Sigmoid colon (tissue), 7 donors: ENCODE data around the gene ADAMTS2. TPM values are rescaled to one million over a fixed set of nuclear protein-coding genes. Genes with fewer than 3 reads are reported as not detected.

ENCODE experiments used
- DNase-seq: peaks from one replicate; pipeline ENCODE4 v3.0.0-alpha.2; 2019
- H3K27ac ChIP-seq, 4 donors: fragments of 200-600 bp; sonication (generic); one replicate each; pipeline ENCODE4 v1.5.1; 2016 to 2019; ENCODE audit warnings: mild to moderate bottlenecking in 1 of 4
- H3K27me3 ChIP-seq, 3 donors: fragments of 200-600 bp; sonication (generic); one replicate each; pipeline ENCODE4 v1.5.1; 2019; ENCODE audit warnings: mild to moderate bottlenecking in 1 of 3
- H3K36me3 ChIP-seq, 4 donors: fragments of 200-600 bp; sonication (generic); one replicate each; pipeline ENCODE4 v1.5.1; 2016 to 2019
- H3K4me1 ChIP-seq, 4 donors: fragments of 200-600 bp; sonication (generic); one replicate each; pipeline ENCODE4 v1.5.1; 2017 to 2019
- H3K4me3 ChIP-seq, 4 donors: fragments of 200-600 bp; sonication (generic); one replicate each; pipeline ENCODE4 v1.5.1; 2017 to 2019; ENCODE audit warnings: mild to moderate bottlenecking in 2 of 4, moderate library complexity in 1 of 4
- H3K9me3 ChIP-seq, 4 donors: fragments of 200-600 bp in 3 of 4; sonication (generic) in 3 of 4; one replicate each; pipeline versions ENCODE4 v1.5.1 to v1.6.1; 2013 to 2019
- EP300 ChIP-seq, 4 donors: sonication (generic); formaldehyde crosslinking; IDR thresholded peaks; one replicate each; pipeline ENCODE4 v1.6.1; 2017; ENCODE audit warnings: antibody characterized with exemption in 4 of 4
- POLR2A ChIP-seq, 2 donors: fragments of 450-650 bp; IDR thresholded peaks; one replicate each; pipeline ENCODE4 v1.6.1; 2016; ENCODE audit warnings: antibody characterized with exemption in 2 of 2, mild to moderate bottlenecking in 2 of 2, moderate library complexity in 2 of 2
- POLR2AphosphoS5 ChIP-seq, 4 donors: sonication (generic); formaldehyde crosslinking; IDR thresholded peaks; one replicate each; pipeline ENCODE4 v1.6.1; 2017; ENCODE audit warnings: antibody characterized with exemption in 4 of 4
- WGBS, 2 donors: extraction: QIAGEN DNeasy Blood & Tissue Kit; methylation state at CpG; one replicate each; pipeline ENCODE4 v1.1.7; 2013; 5-methylcytosine and 5-hydroxymethylcytosine counted together
- intact Hi-C: fragments of 100-400 bp; cut with DNase I; formaldehyde crosslinking; loops from one replicate; pipeline ENCODE4 v1.15.1; 2023
- polyA plus RNA-seq, 3 donors: library from polyadenylated mRNA; stranded (reverse); fragments of 200-250 nt; gene quantifications; one replicate each; pipeline ENCODE4 v1.2.3, GENCODE V29; 2013
- total RNA-seq, 4 donors: library from RNA; depleted of rRNA; stranded (reverse); fragments of >200 nt; gene quantifications; one replicate each; pipeline ENCODE4 v1.1.0, GENCODE V29; 2016
- TF ChIP-seq, protein P1 (sequence below), 4 experiments: fragments of 450-650 bp in 3 of 4; fragments of 200-600 bp in 1 of 4; IDR thresholded peaks; one replicate each; pipeline ENCODE4 v1.5.1; 2016 to 2019; ENCODE audit warnings: antibody characterized with exemption in 4 of 4, mild to moderate bottlenecking in 3 of 4, moderate library complexity in 2 of 4
- donor health status: healthy with polysubstance abuse.
- donor health status: Bipolar disorder and iron deficiency.
- donor health status: healthy.

Gene ADAMTS2
- total and polyA plus RNA-seq, 7 donors: 0.69 to 33.2 (median 9.2) TPM

DNA sequence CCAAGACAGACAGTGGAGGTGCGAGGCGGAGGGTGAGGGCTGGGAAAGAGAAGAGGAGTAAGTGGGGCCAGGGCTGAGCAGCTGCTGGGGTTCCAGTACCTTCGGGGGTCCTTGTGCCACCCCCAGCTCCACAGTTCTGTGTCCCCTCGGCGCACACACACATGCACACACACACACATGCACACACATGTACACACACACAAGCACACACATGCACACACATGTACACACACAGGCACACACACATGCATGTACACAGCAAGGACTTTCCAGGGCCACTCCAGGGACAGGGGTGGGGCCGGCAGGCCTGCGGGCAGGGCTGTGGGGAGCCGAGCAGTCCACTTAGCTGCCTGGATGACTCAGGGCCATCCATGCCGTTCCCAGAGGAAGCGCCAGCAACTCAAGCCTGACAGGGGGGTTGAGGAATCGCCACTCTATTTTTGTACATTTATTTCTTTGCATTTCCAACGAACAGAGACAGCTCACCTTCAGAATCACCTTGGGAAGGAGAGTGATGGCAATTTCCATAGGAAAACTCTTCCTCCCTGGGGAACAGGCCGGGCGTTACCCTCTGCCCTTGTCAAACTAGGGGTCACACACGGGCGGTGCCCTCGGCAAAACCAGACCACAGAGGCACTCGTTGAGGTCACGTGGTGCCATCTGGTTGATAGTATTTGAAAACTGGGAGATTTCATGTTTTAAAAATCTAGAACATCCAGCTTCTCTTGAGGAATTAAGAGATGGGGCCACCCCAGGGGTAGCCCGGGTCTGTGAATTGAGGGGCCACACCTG, 135.7 kb downstream of the ADAMTS2 start:
- Histone ChIP-seq H3K4me3 (no peak overlapping the region), H3K9me3 (no peaks in the 10 kb centered on the region), H3K27me3 (no peaks in the 10 kb centered on the region), H3K27ac (no peak overlapping the region), H3K36me3 (no peaks in the 10 kb centered on the region), H3K4me1 (no peaks in the 10 kb centered on the region)
- 63 to 74% methylated on average over 20 of the region's 20 CpGs for WGBS, 2 donors
- TF ChIP-seq, protein P1, sequence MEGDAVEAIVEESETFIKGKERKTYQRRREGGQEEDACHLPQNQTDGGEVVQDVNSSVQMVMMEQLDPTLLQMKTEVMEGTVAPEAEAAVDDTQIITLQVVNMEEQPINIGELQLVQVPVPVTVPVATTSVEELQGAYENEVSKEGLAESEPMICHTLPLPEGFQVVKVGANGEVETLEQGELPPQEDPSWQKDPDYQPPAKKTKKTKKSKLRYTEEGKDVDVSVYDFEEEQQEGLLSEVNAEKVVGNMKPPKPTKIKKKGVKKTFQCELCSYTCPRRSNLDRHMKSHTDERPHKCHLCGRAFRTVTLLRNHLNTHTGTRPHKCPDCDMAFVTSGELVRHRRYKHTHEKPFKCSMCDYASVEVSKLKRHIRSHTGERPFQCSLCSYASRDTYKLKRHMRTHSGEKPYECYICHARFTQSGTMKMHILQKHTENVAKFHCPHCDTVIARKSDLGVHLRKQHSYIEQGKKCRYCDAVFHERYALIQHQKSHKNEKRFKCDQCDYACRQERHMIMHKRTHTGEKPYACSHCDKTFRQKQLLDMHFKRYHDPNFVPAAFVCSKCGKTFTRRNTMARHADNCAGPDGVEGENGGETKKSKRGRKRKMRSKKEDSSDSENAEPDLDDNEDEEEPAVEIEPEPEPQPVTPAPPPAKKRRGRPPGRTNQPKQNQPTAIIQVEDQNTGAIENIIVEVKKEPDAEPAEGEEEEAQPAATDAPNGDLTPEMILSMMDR (IDR thresholded peaks at IDR 0.05): no peak
- TF ChIP-seq POLR2A (IDR thresholded peaks at IDR 0.05) (no peak), POLR2AphosphoS5 (IDR thresholded peaks at IDR 0.05) (no peak), EP300 (IDR thresholded peaks at IDR 0.05) (no peak)
- DNase-seq: no peak
- intact Hi-C loops: no loop called here

DNA sequence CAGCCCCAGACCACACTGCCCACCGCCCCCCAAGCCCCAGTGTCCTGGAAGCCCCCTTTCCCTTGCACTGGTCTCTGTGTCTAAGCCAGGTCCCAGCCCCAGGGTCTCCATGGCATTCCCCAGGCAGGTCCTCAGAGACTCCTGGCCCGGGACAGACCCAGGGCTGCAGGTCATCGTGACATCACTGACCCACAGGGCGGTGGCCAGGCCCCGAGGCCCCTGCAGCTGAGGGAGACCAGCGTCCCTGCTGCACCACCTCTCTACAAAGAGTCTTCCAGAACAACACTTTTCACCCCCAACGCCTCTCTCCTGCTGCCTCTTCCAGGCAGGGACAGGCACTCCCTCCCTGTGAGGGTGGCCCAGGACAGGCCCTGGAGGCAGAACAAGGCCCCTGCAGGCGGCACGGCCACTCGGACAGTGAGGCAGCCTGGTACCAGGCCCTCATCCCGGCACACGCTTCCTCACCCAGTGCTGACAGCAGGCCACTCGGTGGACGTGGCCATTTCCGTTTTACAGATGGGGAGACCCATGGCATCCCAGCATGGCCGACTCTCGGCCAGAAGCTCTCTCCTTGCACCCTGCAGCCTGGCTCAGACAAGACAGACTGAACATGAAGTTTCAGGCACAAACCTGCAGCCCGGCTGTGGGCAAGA, 136.4 kb downstream of the ADAMTS2 start:
- Histone ChIP-seq H3K36me3 (no peaks in the 10 kb centered on the region), H3K27ac (no peak overlapping the region), H3K27me3 (no peaks in the 10 kb centered on the region), H3K9me3 (no peaks in the 10 kb centered on the region), H3K4me1 (no peaks in the 10 kb centered on the region), H3K4me3 (no peak overlapping the region)
- no peak for TF ChIP-seq POLR2A (IDR thresholded peaks at IDR 0.05)
- TF ChIP-seq POLR2AphosphoS5 (IDR thresholded peaks at IDR 0.05): no peak
- TF ChIP-seq, protein P1 (IDR thresholded peaks at IDR 0.05): no peak
- no peak for TF ChIP-seq EP300 (IDR thresholded peaks at IDR 0.05)
- intact Hi-C loops: no loop called here
- DNase-seq: no peak
- 80 to 91% methylated on average over 18 of the region's 18 CpGs for WGBS, 2 donors

DNA sequence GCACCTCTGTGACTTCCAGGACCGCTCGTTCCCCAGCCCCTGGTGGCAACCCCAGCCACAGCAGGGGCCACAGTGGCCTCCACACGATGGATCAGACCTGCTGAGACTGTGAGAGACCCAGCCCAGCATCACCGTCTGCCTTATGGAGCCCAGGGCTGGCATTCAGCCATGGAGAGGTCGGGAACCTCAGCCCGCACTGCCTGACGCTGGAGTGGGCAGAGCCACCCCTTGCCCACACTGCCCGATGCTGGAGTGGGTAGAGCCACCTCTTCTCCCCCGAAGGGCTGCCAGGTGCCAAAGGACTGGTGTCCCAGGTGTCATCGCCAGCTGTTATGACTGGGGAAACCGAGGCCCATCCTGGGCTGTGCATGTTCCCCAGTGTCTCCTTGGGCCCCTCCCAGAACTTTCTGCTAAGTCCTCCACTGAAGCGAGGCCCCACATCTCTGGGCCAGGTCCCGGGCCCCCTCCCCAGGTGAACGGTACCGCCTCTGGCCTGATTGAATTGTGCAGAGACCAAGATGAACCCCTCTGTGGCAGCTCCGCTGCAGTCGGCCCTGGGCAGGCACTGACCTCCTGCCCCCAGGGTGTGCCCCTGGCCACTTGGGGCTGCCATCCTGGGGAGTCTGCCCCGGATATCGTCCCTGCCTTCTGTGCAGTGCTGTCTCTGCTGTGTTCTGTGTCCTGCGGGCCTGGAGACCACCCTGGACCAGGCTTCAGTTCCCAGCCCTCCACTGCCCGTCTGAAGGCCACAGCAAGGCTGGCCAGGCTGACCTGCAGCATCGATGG, 137.1 kb downstream of the ADAMTS2 start:
- intact Hi-C loops: no loop called here
- no peaks in the 10 kb centered on the region for H3K4me1 ChIP-seq
- DNase-seq: no peak
- WGBS, 2 donors: 72 to 82% methylated on average over 22 of the region's 22 CpGs
- H3K9me3 ChIP-seq: no peaks in the 10 kb centered on the region
- H3K36me3 ChIP-seq: no peaks in the 10 kb centered on the region
- no peak overlapping the region for H3K27ac ChIP-seq
- H3K27me3 ChIP-seq: no peaks in the 10 kb centered on the region
- H3K4me3 ChIP-seq: no peak overlapping the region
- TF ChIP-seq POLR2AphosphoS5 (IDR thresholded peaks at IDR 0.05): no peak
- no peak for TF ChIP-seq EP300 (IDR thresholded peaks at IDR 0.05)
- TF ChIP-seq POLR2A (IDR thresholded peaks at IDR 0.05): no peak
- TF ChIP-seq, protein P1 (IDR thresholded peaks at IDR 0.05): no peak

DNA sequence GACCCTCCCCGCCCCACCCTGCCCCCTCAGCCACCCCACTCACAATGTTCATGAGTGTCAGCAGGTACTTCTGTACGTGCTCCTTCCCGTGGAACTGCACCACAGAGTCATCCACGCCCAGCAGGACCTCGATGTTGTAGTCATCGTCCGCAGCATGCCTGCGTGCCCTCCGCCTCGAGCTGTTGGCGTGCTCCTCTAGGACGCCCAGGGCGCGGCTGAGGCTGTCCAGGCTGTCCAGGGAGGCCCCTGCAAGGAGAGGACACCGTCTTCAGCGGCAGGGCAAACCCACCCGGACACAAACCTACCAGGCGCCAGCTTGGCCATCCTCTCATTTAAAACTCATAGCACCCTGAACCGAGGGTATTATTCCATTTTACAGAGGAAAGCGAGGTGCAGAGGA, 137.8 kb downstream of the ADAMTS2 start:
- Histone ChIP-seq H3K36me3 (no peaks in the 10 kb centered on the region), H3K9me3 (no peaks in the 10 kb centered on the region), H3K27me3 (no peaks in the 10 kb centered on the region), H3K27ac (no peak overlapping the region), H3K4me3 (no peak overlapping the region), H3K4me1 (no peaks in the 10 kb centered on the region)
- intact Hi-C loops: no loop called here
- 69 to 81% methylated on average over 20 of the region's 20 CpGs for WGBS, 2 donors
- DNase-seq: no peak
- no peak for TF ChIP-seq POLR2AphosphoS5 (IDR thresholded peaks at IDR 0.05)
- TF ChIP-seq, protein P1 (IDR thresholded peaks at IDR 0.05): no peak
- TF ChIP-seq EP300 (IDR thresholded peaks at IDR 0.05): no peak
- no peak for TF ChIP-seq POLR2A (IDR thresholded peaks at IDR 0.05)
